Caco-2 (cell line): ENCODE results near the gene GNB5. TPM values are rescaled to one million over a fixed set of nuclear protein-coding genes. Genes with fewer than 3 reads are reported as not detected.
A peak's percentile ranks its signal among the peaks of the same experiment; 100 is the strongest.

Experiments
- BruUV-seq: library from RNA; stranded (reverse); fragments of 400-500 nt; replicated peaks from 2 replicates; lab custom pipeline; 2021; lab: Mats Ljungman, UMichigan
- CTCF ChIA-PET: fragments of 300-600 bp; sonication (Branson Sonifier 250); formaldehyde crosslinking; loops from one replicate; lab custom pipeline; 2022; ENCODE audit warnings: antibody characterized with exemption; lab: Charles Lee
- POLR2A ChIA-PET: fragments of 300-600 bp; sonication (Branson Sonifier 250); formaldehyde crosslinking; loops from one replicate; lab custom pipeline; 2022; ENCODE audit warnings: antibody characterized with exemption; lab: Charles Lee
- DNase-seq, 2 experiments: peaks; one replicate each; pipeline versions ENCODE4 v3.0.0 to v3.0.0-alpha.2; 2020 to 2022
- H3K27me3 ChIP-seq: replicated peaks from 2 replicates; pipeline ENCODE4 v1.6.0; 2011; ENCODE audit warnings: low read length; ENCODE audit not compliant: control insufficient read depth, insufficient read depth
- H3K36me3 ChIP-seq: 2 replicates; pipeline ENCODE4 v1.5.1; 2011; ENCODE audit warnings: low read length; ENCODE audit not compliant: control insufficient read depth, insufficient read depth
- H3K4me1 ChIP-seq: fragments of 250-450 bp; sonication (Bioruptor Pico); 2 replicates; pipeline ENCODE4 v1.5.1; 2020; ENCODE audit warnings: mild to moderate bottlenecking
- H3K4me3 ChIP-seq: 2 replicates; pipeline ENCODE4 v1.5.1; 2011; ENCODE audit warnings: low read depth, mild to moderate bottlenecking, control low read depth, low read length
- H3K9me3 ChIP-seq: fragments of 250-450 bp; sonication (Bioruptor Pico); 2 replicates; pipeline ENCODE4 v1.5.1; 2020; ENCODE audit warnings: mild to moderate bottlenecking, moderate library complexity
- H3K27ac Mint-ChIP-seq: one replicate; pipeline ENCODE4 v1.8.0; 2022; ENCODE audit warnings: mixed read lengths; ENCODE audit not compliant: unreplicated experiment
- H3K27me3 Mint-ChIP-seq: one replicate; pipeline ENCODE4 v1.8.0; 2022; ENCODE audit warnings: mixed read lengths; ENCODE audit not compliant: insufficient read depth, unreplicated experiment
- H3K36me3 Mint-ChIP-seq: one replicate; pipeline ENCODE4 v1.8.0; 2022; ENCODE audit warnings: mild to moderate bottlenecking, mixed read lengths; ENCODE audit not compliant: insufficient read depth, unreplicated experiment
- H3K4me1 Mint-ChIP-seq: one replicate; pipeline ENCODE4 v1.8.0; 2022; ENCODE audit warnings: low read depth, mixed read lengths; ENCODE audit not compliant: unreplicated experiment
- H3K4me3 Mint-ChIP-seq: one replicate; pipeline ENCODE4 v1.8.0; 2022; ENCODE audit warnings: mild to moderate bottlenecking, moderate library complexity, mixed read lengths; ENCODE audit not compliant: unreplicated experiment
- H3K9me3 Mint-ChIP-seq: one replicate; pipeline ENCODE4 v1.8.0; 2022; ENCODE audit warnings: mixed read lengths; ENCODE audit not compliant: unreplicated experiment
- CTCF ChIP-seq, 2 experiments: fragments of 200-600 bp in 1 of 2; IDR thresholded peaks; 1 replicate in 1 of 2; 2 replicates in 1 of 2; pipeline versions ENCODE4 v1.5.1 to v1.8.0; 2011 to 2022; ENCODE audit warnings: antibody characterized with exemption in 1 of 2, control low read depth in 1 of 2, inconsistent platforms in 1 of 2, low read depth in 1 of 2, low read length in 1 of 2, mild to moderate bottlenecking in 1 of 2, moderate library complexity in 1 of 2; ENCODE audit not compliant: insufficient read depth in 1 of 2, severe bottlenecking in 1 of 2, unreplicated experiment in 1 of 2
- intact Hi-C: fragments of 100-400 bp; cut with micrococcal nuclease; formaldehyde crosslinking; loops from one replicate; pipeline ENCODE4 v1.10.0; 2022; ENCODE audit not compliant: unreplicated experiment
- total RNA-seq: library from RNA; stranded (reverse); gene quantifications from 2 replicates; pipeline ENCODE4 v1.2.3, GENCODE V29; 2022

Gene GNB5
- total RNA-seq, 1 experiment from 2014 or later = 23.2 TPM

- Mint-ChIP-seq H3K4me1 (peaks cover 5% of the 10 kb centered on the region), H3K27me3 (no peaks in the 10 kb centered on the region), H3K4me3 (no peak overlapping the region), H3K27ac (no peak overlapping the region), H3K36me3 (peaks cover 6% of the 10 kb centered on the region), H3K9me3 (no peaks in the 10 kb centered on the region)
- Histone ChIP-seq H3K27me3 (no peaks in the 10 kb centered on the region), H3K9me3 (no peaks in the 10 kb centered on the region), H3K4me3 (no peak overlapping the region), H3K36me3 (no peaks in the 10 kb centered on the region), H3K4me1 (peaks cover 13% of the 10 kb centered on the region)
- no TSS peak for BruUV-seq
- ChIA-PET CTCF (interaction anchor here (0.8 to 2.3 kb wide), 4 partner anchors 11 to 45 kb away, joined by 3 to 45 read pairs (median 6); no protein-coding TSS in a partner anchor), POLR2A (no interaction called here)
- peak; percentile 54 to 64 for TF ChIP-seq CTCF (IDR thresholded peaks at IDR 0.05; ENCODE audit: insufficient read depth in 1 of 2, low read depth in 1 of 2, low read length in 1 of 2, severe bottlenecking in 1 of 2, unreplicated experiment in 1 of 2)
- intact Hi-C loops = loop anchor here (1.0 kb wide), 2 partner anchors 25 to 44 kb away; no protein-coding TSS in a partner anchor
- DNase-seq = peak in 1 of 2 experiments; percentile 44
These were observed 7.5 kb downstream of the GNB5 start for GRCh38 chr15:52183562-52184173.

GRCh38 chr15:52181938-52182780 is 9.0 kb downstream of the GNB5 start:
- Histone ChIP-seq H3K27me3 (no peaks in the 10 kb centered on the region), H3K36me3 (no peaks in the 10 kb centered on the region), H3K4me1 (peaks cover 17% of the 10 kb centered on the region), H3K4me3 (no peak overlapping the region), H3K9me3 (no peaks in the 10 kb centered on the region)
- no peak for TF ChIP-seq CTCF (IDR thresholded peaks at IDR 0.05; ENCODE audit: insufficient read depth in 1 of 2, low read depth in 1 of 2, low read length in 1 of 2, severe bottlenecking in 1 of 2, unreplicated experiment in 1 of 2)
- DNase-seq = no peak
- H3K36me3 Mint-ChIP-seq = peaks cover 6% of the 10 kb centered on the region
- intact Hi-C loops = no loop called here
- H3K27ac Mint-ChIP-seq = no peak overlapping the region
- H3K4me1 Mint-ChIP-seq = peaks cover 5% of the 10 kb centered on the region
- no peaks in the 10 kb centered on the region for H3K27me3 Mint-ChIP-seq
- no peaks in the 10 kb centered on the region for H3K9me3 Mint-ChIP-seq
- no peak overlapping the region for H3K4me3 Mint-ChIP-seq
- ChIA-PET CTCF (no interaction called here), POLR2A (no interaction called here)
- no TSS peak for BruUV-seq

GRCh38 chr15:52180851-52181450 is 10.2 kb downstream of the GNB5 start:
- H3K36me3 ChIP-seq = no peaks in the 10 kb centered on the region
- no peak for DNase-seq
- H3K4me1 Mint-ChIP-seq = peaks cover 5% of the 10 kb centered on the region
- H3K9me3 Mint-ChIP-seq = no peaks in the 10 kb centered on the region
- POLR2A ChIA-PET = no interaction called here
- no peaks in the 10 kb centered on the region for H3K9me3 ChIP-seq
- H3K4me3 Mint-ChIP-seq = peak overlapping the region; percentile 97
- peak overlapping the region; percentile 88 for H3K27ac Mint-ChIP-seq
- no TSS peak for BruUV-seq
- CTCF ChIA-PET = no interaction called here
- no peak overlapping the region for H3K4me3 ChIP-seq
- H3K27me3 ChIP-seq = no peaks in the 10 kb centered on the region
- peaks cover 17% of the 10 kb centered on the region for H3K4me1 ChIP-seq
- H3K36me3 Mint-ChIP-seq = peaks cover 6% of the 10 kb centered on the region
- intact Hi-C loops = no loop called here
- TF ChIP-seq CTCF (IDR thresholded peaks at IDR 0.05; ENCODE audit: insufficient read depth in 1 of 2, low read depth in 1 of 2, low read length in 1 of 2, severe bottlenecking in 1 of 2, unreplicated experiment in 1 of 2) = no peak
- H3K27me3 Mint-ChIP-seq = no peaks in the 10 kb centered on the region
